HG03460 (cell line): ENCODE results near the gene BRI3BP.
"Not testable (repeated sequence)": the region's sequence is repeated elsewhere in the genome, so short reads cannot be mapped to it uniquely, and the experiment has no call there.

Experiments
- ATAC-seq: cut with Tn5 transposase; IDR thresholded peaks from one replicate; pipeline ENCODE4 v1.9.1; 2021; ENCODE audit not compliant: unreplicated experiment

Gene BRI3BP

DNA sequence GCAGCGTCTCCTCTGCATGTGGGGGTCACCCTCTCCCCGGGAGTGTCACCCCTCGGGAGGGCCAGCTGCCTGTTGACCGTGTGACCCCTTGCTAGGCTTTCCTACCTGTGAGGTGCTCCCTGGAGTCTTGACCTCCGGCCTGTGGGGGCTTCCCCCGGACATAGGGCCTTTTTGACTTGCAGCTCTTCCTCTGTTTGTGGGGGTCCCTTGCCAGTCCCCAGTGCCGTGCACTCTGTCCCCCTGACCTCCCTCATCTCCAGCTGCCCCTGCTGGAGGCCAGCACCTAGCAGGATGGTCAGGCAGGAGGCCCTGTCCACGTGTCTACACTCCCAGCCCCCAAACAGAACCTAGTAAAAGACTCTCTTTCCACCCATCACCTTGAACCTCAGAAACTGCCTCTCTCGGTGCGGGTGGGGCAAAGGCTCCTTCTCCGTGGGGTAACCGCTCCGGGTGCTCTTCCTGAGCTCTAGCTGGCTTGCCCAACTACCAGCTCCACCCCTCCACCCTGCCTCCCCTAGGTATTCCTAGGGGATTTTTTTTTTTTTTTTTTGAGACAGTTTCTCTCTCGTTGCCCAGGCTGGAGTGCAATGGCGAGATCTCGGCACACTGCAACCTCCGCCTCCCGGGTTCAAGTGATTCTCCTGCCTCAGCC lies 72.6 kb downstream of the BRI3BP start:
- peak; percentile 13 for ATAC-seq

DNA sequence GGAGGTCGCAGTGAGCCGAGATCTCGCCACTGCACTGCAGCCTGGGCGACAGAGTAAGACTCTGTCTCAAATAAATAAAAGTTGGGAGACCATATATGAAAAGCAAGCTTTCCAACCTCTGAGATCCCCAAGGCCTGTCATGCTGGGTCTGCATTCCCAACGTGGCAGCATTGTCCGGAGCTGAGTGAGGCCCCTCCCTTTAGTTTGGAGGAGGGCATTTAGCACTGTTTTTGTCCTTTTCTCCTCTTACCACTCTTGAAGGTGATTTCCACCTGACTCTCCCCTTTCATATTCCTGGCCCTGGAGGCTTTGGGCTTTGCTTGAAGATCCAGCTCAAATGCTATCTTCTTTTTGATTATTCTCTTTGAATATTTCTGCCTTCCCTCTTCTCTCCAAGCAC lies 74.9 kb downstream of the BRI3BP start:
- ATAC-seq = no peak

DNA sequence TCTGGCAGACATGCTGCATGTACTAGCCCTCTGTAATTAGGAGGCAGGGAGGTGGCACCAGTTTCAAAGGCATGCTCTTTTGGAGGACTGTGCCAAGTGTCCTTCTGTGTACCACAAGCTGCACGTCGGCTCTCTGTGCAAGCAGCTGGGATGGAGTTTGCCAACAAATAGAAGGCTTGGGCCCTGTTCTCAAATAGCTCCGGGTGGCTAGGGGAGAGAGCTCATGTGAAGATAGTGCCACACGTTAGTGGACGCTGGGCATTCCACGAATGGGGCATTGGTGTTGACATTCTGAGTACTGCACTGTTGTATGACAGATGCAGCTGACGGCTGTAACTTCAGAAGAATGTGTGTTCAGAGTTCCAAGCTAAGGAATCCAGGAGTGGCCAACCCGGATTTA lies 76.2 kb downstream of the BRI3BP start:
- ATAC-seq = no peak

DNA sequence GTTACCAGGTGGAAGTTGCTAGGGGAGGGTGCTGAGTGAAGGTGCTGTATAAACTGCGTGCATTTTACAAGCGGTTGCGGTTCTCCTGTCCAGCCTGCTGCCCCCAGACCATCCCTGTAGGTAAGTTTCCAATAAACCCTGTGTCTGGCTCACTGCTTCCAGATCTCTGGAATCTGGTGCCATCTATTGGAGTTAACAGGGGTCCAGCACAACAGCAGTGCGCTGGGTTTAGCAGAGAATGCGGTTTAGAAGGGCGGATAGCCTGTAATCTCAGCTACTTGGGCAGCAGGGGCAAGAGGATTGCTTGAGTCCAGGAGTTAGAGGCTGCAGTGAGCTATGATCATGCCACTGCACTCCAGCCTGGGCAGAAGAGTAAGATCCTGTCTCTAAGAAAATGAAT lies 76.7 kb downstream of the BRI3BP start:
- ATAC-seq = no peak

DNA sequence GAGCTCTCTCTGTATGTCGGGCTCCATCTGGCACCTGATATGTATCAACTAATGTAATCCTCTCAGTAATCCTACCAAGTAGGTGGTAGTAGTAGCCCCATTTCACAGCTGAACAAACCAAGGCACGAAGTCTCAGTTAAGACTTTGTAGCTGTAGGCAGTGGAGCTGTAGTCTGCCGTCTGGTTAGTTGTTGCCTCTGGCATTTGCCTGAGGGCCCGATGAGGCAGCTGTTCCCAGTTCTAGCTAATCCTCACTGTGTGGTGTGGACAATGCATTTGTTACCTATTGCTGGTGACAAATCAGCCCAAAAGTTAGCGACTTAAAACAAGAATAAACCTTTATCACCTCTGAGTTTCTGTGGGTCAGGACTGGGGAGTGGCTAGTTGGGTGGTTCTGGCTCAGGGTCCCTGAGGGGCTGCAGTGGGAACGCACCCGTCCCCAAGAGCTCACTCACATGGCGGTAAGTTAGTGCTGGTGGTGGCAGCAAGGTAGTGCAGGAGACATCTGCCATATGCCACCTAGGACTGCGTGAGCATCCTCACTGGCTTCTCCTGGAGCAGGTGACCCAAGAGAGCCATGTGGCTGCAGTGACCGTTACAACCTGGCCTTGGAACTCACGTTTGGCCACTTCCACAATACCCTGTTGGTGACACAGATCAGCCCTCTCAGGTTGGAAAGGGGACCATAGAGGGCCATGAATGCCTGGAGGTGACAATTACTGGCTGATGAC lies 77.4 kb downstream of the BRI3BP start:
- no peak for ATAC-seq

DNA sequence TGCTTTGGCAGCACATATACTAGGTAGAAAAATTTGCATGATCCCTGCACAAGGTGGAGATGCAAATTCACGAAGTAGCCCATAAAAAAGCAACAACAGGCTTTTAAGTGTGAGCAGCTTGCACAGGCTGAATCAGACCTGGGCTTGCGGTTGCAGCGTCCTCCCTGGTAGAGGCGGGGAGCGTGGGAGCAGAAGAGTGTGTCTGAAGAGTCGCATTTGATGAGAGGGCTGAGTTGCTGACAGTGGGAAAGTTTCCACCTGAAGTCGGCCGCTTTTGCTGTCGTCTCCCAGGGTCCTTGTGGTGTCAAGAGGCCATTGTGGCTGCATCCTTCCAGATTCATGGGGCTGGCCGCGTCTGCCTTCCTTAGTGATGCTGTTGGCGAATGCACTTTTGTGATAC lies 78.0 kb downstream of the BRI3BP start:
- no peak for ATAC-seq

DNA sequence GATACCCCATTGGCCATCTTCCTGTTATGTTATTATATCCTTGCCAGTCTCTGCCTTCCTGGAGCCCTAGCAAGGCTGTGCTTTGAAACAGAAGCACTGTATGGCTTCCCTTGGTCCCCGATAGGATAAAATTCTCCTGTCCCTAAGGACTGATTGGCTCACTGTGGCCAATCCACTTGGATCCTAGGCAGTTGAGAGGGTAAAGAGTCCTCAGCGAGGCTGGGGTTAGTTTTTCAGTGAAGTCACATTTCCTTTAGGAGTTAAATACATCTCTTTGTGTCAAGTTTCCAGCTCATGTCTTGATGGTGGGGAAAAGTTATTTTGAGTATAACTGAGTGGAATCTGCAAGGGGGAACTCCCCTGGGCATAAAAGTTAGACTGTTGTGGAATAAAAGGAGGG lies 79.1 kb downstream of the BRI3BP start:
- ATAC-seq = no peak

DNA sequence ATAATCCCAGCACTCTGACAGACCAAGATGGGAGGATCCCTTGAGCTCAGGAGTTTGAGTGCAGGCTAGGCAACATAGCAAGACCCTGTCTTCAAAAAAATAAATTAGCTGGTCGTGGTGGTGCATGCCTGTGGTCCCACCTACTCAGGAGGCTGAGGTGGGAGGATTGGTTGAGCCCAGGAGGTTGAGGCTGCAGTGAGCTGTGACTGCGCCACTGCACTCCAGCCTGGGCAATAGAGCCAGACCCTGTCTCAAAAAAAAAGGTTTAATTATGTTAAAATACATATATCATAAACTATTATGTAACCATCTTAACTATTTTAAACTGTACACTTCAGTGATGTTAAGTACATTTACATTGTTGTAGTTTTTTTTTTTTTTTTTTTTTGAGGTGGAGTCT lies 80.8 kb downstream of the BRI3BP start:
- not testable (repeated sequence) for ATAC-seq

DNA sequence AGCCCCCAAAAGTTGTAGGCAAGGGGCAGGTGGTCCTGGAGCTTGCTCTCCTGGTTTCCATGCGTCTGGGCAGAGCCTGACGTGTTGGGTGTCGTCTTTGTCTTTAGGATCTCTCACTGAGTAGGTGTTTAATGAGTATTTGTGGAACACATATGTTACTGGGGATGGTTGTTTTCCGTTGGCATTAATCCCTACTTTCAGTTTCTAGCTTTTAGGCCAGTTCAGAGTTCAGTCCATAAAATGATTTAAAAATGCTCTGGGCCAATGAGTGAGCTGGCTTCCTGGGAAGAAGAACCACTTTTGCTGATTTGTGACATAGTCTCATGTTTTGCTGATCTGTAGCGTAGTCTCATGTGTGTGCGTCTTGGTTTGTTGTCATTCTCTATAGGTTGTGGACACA lies 82.7 kb downstream of the BRI3BP start:
- no peak for ATAC-seq

DNA sequence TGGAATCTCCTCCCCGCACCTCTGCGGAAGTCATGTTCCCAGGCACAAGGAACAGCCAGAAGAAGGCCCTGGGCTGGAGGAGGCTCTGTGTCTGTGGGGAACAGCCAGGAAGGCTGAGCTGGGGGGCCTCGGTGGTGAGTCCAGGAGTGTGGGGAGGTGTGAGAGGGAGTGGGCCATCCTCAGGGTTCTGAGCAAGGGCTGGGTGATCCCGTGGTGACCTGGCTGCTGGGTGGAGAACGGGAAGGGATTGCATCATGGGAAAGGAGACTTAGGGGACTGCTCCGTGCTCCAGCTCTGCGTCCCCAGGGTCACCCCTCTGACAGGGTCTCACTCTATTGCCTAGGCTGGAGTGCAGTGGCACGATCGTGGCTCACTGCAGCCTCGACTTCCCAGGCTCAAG lies 85.6 kb downstream of the BRI3BP start:
- ATAC-seq = no peak

DNA sequence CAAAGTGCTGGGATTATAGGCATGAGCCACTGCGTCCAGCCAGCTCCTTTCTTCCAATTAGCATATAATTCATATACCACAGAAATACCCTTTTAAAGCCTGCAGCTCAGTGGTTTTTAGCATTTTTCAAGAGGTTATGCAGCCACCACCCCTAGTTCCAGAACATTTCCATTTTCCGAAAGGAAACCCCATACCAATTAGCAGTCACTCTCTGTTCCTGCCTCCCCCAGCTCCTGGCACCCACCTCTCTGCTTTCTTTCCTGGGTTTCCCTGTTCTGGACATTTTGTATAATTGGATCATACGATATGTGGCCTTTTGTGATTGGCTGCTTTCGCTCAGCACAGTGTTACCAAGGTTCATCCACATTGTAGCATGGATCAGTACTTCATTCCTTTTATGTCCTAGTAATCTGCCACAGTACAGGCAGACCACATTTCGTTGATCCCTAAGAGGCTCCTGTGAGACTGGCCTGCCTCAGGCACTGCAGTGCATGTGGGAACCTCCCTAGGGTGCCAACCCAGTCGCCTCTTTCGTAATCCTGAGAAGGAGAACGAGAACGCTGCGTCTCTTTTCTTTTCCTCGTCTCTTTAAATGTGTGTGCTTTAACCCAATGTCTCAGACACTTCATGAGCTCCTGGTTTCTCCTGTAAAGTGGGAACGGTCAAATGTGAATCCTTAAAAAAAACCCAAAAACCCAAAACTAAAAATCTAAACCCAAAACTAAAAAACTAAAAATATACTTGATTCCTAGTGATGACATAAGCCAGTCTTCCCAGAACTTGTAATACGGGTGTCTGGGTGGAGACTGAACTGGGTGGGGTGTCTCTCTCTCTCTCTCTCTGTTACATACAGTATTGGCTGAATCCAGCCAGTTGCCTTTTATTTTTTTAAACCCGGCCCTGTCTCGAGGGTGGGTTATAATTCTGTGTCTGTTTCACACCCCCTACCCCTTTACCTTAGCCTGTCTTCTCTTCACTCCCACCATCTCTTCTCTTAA lies 86.5 kb downstream of the BRI3BP start:
- no peak for ATAC-seq
